ENCODE data around the gene GNE.
"Not testable (repeated sequence)": the region's sequence is repeated elsewhere in the genome, so short reads cannot be mapped to it uniquely, and the experiment has no call there.

Gene GNE

GRCh38 chr9:36258208-36258995 is at the start of gene GNE:
GNE (minus strand) TSS chr9:36258448; CDS start chr9:36249355, 9,093 bp downstream.
- DNase-seq, result peak; percentile 81 to 96

GRCh38 chr9:36306471-36307306 is 48.4 kb upstream of the GNE start:
- no peak for DNase-seq

- not testable (repeated sequence) for DNase-seq
Measured at GRCh38 chr9:36304366-36304765, 46.1 kb upstream of the GNE start.

GRCh38 chr9:36301227-36301626 is 43.0 kb upstream of the GNE start:
- no peak for DNase-seq

- DNase-seq, result no peak
Measured at GRCh38 chr9:36298566-36298965, 40.3 kb upstream of the GNE start.

- no peak for DNase-seq
Measured at GRCh38 chr9:36297798-36298197, 39.5 kb upstream of the GNE start.

- not testable (repeated sequence) for DNase-seq
Measured at GRCh38 chr9:36294996-36295395, 36.7 kb upstream of the GNE start.

- no peak for DNase-seq
Measured at GRCh38 chr9:36293918-36294317, 35.7 kb upstream of the GNE start.

- no peak for DNase-seq
Measured at GRCh38 chr9:36293171-36293570, 34.9 kb upstream of the GNE start.

GRCh38 chr9:36292641-36293040 is 34.4 kb upstream of the GNE start:
- DNase-seq, result no peak

GRCh38 chr9:36290996-36291395 is 32.7 kb upstream of the GNE start:
- DNase-seq, result no peak

- no peak for DNase-seq
Measured at GRCh38 chr9:36289836-36290435, 31.7 kb upstream of the GNE start.

- DNase-seq, result no peak
Measured at GRCh38 chr9:36288070-36288469, 29.8 kb upstream of the GNE start.

GRCh38 chr9:36286388-36286787 is 28.1 kb upstream of the GNE start:
- no peak for DNase-seq

GRCh38 chr9:36284226-36284625 is 26.0 kb upstream of the GNE start:
- no peak for DNase-seq

- no peak for DNase-seq
Measured at GRCh38 chr9:36282275-36282674, 24.0 kb upstream of the GNE start.

- no peak for DNase-seq
Measured at GRCh38 chr9:36280989-36281388, 22.7 kb upstream of the GNE start.

- no peak for DNase-seq
Measured at GRCh38 chr9:36278243-36278642, 20.0 kb upstream of the GNE start.

GRCh38 chr9:36276781-36277181 is 18.5 kb upstream of the GNE start:
- no peak for DNase-seq

- DNase-seq, result no peak
Measured at GRCh38 chr9:36276254-36276653, 18.0 kb upstream of the GNE start.

GRCh38 chr9:36275060-36275459 is 16.8 kb upstream of the GNE start:
- DNase-seq, result no peak

GRCh38 chr9:36273354-36273753 is 15.1 kb upstream of the GNE start:
- DNase-seq, result not testable (repeated sequence)

- no peak for DNase-seq
Measured at GRCh38 chr9:36268007-36268427, 9.8 kb upstream of the GNE start.

- no peak for DNase-seq
Measured at GRCh38 chr9:36264896-36265295, 6.6 kb upstream of the GNE start.

Data from NCI-H526 (cell line).